HG02759 (cell line): Measurements from ENCODE around the gene ARMH1.
A peak's percentile ranks its signal among the peaks of the same experiment; 100 is the strongest.
"Not testable (repeated sequence)": the region's sequence is repeated elsewhere in the genome, so short reads cannot be mapped to it uniquely, and the experiment has no call there.

Source experiments
- ATAC-seq: cut with Tn5 transposase; IDR thresholded peaks from one replicate; pipeline ENCODE4 v1.9.1; 2021; ENCODE audit warnings: mild to moderate bottlenecking, moderate library complexity; ENCODE audit not compliant: unreplicated experiment

Gene ARMH1

DNA sequence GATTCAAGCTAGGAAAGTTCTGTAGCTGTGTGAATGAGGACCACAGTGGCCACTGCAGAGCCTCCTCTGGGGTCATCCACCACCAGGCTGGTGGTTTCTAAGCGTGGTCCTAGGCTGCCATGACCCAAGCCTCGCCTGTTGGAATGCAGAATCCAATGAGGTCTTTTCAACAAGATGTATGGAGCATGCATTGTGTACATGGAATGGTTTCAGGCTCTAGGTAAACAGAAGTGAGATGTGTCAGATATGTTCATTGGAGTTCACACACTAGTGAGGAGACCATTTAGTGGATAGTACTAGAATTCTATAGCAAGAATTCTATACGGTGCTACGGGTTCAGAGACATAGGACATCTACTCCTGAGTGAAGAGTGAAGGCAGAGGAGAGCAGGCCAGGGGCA is 45.8 kb downstream of the ARMH1 start:
- ATAC-seq, result no peak

DNA sequence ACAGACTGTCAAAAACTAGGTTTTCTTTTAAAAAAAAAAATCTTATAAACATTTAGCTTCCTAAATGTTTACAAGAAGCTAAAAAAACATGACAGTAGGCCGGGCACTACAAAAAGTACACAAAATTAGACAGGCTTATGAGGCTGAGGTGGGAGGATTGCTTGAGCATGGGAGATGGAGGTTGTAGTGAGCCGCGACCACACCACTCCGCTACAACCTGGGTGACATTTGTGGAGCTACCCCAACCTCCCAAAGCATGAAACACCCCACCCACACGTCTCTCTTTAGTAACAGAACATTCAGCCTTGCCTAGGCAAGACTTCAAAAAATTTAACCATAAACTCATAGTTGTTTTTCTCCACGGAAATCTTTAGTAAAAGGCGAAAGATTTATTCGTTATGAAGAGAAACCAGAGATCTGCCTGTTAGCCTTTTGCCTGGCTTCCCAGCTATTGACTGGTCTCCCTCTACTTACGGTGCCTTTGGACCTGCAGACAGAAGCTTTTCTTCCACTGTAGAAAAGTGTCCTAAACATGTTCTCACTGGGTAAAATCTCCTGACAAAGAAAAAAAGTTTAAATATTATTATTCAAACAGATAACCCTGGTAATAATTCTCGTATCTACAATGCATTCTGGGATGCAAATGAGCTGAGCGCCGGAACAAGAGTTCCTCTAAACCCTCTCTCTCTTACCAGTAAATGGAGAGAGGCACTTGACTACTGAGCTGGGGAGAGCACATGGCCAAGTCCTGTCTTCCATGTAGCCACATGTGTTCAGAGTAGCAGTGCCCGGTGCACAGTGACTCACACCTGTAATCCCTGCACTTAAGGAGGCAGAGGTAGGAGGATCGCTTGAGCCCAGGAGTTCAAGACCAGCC is 47.2 kb downstream of the ARMH1 start:
- peak; percentile 74 for ATAC-seq

DNA sequence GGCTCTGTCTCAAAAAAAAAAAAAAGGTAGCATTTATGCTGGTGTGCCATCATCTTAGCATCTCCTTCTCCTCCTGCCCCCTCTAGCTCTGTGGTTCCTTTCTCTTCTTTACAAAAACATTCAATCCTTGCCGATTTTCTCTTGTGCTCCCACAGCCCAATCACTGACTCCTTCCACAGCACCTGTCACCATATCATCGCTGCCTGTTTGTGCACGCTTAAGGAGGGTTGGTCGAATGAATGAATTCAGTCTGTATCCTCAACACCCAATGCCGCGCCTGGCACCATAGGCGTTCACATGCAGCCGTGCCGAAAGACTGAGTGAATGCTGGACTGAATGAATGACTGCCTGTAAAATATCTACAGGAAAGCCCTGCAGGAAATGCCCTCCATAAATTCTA is 48.5 kb downstream of the ARMH1 start:
- no peak for ATAC-seq

DNA sequence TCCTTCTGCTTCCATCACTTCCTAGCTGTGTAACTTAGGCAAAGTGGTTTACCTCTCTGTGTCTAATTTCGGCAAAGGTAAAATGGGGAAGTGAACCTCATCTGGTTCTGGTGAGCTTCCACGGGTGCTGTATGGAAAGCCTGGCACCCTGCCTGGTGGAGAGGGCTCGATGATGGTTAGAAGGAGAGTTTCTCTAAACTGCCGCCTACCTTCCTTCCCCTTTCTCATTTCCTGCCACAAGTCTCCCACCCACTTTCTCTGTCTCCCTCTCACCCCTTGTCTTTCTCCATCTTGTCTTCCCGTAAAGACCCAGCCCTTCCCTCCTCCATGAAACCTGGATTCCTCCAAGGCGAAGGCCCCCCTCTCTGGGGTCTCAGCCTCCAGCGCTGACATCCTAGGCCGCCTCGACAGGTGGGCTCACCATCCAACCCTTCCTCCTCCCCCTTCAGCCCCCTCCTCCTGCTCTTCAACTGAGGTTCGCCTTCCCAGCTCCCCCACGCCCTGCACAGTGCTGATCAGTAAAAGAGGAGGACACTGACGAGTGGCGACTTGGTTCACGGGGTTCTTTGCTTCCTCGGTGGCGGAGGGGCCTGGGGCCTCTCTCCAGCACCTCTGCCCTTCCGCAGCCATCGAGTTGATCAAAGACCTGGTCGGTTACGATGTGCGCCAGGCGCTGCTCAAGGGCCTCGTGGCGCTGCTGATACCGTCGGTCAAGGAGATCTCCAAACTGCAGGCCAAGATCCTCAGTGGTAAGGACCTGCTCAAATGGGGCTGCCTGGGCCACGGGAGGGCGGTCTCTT is 49.2 kb downstream of the ARMH1 start:
- ATAC-seq, result no peak

DNA sequence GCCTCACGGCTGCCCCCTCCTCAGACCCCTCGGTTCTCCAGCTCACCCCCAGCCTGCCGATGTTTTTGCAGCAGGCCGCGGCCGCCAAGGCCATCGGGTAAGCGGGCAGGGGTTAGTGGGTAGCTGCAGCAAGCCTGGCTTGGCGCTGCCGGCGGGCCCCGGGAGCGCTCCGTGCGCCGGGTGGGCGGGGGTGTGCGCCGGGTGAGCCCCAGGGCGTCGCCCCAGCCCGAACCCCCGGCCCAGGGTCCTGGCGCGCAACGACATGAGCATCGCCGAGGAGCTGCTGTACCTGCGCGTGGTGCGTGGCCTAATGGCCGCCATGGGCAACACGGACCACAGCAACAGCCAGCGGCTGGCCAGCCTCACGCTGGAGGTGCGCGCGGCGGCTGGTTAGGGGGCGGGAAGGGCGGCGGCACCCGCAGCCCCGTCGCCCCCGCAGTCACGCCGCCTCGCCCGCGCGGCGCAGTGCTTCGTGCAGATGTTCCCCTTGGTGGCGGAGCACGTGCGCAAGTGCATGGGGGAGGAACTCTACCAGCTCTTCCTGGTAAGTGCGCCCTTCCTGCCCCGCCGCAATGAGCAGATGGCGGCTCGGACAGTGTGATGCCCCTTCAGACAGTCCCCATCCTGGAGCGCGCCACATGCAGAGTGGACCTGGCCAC is 49.9 kb downstream of the ARMH1 start:
- ATAC-seq, result no peak

DNA sequence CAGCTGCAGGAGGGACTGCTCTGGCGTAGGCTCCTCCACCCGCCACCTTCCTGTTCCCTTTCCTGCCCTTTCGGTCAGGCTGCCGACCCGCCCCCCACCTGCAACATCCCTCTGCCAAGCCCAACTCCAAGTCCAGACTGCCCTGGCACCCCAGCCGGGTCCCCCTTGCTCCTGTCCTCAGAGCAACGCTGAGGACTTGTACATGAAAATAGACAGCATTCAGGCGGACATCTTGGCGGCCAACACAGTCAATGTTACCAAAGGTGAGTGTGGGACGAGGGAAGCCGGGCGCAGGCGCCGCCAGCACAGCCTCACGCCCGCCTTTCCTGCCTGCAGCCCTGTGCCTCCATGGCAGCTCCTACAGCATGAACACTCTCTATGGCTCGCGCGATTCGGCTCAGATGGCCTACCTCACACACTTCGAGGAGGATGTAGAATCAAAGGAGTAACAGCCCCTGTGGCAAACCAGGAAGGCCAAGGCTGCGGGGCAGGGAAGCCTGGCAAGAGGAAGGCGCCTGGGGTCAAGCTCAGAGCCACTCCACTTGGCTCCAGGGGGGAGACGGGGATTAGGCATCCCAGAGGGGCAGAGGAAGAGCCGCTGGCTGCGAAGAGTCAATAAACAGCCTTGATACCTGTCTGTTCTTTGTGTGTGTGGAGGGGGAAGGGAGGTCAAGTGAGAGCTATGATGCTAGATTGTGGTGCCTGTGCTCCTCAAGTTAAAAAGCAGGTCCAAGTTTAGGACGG is 50.6 kb downstream of the ARMH1 start:
- ATAC-seq, result no peak

DNA sequence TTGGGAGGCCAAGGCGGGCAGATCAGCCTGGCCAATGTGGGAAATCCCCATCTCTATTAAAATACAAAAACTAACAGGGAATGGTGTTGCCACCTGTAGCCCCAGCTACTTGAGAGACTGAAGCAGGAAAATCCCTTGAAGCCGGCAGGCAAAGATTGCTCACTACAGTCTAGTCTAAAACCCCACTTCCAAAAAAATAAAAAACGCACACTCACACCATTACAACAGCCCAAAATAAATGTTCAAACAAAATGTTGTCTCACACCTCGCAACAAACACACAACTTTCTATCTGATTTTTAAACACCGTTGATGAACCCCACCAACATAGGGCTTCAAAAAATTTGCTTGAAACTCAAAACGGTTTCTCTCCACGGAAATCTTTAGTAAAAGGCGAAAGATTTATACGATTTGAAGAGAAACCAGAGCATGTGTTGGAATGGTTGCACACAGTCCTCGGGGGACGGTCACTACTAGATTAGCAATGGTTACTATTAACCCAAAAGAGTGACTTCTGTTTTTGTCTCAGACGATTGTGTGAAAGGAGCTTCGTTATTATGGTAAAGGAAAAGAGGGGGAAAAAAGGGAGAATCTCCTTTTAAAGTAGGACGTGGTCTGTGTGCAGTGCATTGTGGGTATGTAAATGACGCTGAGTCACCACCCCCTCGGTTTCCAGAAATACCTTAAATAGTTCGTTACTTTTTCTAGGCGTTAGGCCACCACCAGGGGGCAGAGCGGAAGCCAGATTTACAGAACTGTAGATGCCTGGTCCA is 56.4 kb downstream of the ARMH1 start, which contains the start of gene RNU5D-1:
Gene RNU5D-1 (minus strand): TSS at position 430 of the 772 bp plus-strand sequence.
- peak; percentile 67 for ATAC-seq

DNA sequence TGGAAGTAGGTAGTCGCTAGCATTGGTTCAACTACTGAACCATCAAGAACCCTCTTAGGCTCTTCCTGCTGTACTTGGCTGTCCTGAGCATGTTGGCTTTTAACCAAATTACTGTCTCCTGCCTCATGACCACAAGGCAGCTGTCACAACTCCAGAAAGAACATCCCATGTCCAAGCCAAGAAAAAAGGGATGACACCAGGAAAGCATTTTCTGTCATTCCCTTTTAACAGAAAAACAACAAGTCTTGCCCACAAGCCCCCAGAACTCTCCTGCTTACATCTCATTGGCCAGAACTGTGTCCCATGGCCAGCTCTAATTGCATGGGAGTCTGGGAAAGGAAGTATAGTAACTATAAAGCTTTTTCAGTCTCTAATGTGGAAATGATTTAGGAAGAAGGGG is 58.9 kb downstream of the ARMH1 start:
- ATAC-seq, result no peak

DNA sequence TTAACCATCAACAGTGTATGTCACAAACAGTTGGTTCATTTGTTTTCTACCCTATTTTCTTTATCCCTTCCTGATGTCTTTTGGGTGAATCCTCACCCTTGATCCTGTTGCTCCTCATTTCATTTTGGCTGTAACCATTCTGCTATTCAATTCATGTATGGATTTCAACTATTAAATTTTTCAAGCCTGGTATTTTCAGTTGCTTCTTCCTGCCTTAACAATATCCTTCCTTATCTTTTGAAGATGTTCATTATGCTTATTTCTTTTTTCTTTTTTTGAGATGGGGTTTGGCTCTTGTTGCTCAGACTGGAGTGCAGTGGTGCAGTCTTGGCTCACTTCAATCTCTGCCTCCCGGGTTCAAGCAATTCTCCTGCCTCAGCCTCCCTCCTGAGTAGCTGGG is 59.3 kb downstream of the ARMH1 start:
- no peak for ATAC-seq

DNA sequence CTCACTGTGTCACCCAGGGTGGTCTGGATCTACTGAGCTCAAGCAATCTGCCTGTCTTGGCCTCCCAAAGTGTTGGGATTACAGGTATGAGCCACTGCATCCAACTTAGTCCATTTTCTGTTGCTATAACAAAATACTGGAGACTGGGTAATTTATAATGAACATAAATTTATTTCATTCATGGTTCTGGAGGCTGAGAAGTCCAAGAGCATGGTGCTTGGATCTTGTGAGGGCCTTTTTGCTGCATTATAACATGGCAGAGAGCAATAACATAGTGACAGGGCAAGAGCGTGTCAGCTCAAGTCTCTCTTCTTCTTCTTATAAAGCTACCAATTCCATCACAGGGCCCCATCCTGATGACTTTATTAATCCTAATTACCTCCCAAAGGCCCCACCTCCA is 61.5 kb downstream of the ARMH1 start:
- ATAC-seq, result no peak

DNA sequence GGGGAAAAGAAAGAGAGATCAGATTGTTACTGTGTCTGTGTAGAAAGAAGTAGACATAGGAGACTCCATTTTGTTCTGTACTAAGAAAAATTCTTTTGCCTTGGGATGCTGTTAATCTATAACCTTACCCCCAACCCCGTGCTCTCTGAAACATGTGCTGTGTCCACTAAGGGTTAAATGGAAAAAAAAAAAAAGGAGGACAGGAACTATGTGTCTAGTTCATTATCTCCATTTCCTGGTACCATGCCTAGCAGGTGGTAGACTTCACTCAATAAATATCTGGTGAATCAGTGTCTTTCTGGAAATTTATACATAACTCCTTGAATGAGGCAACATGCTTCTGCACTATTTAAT is 64.4 kb downstream of the ARMH1 start:
- ATAC-seq, result not testable (repeated sequence)

DNA sequence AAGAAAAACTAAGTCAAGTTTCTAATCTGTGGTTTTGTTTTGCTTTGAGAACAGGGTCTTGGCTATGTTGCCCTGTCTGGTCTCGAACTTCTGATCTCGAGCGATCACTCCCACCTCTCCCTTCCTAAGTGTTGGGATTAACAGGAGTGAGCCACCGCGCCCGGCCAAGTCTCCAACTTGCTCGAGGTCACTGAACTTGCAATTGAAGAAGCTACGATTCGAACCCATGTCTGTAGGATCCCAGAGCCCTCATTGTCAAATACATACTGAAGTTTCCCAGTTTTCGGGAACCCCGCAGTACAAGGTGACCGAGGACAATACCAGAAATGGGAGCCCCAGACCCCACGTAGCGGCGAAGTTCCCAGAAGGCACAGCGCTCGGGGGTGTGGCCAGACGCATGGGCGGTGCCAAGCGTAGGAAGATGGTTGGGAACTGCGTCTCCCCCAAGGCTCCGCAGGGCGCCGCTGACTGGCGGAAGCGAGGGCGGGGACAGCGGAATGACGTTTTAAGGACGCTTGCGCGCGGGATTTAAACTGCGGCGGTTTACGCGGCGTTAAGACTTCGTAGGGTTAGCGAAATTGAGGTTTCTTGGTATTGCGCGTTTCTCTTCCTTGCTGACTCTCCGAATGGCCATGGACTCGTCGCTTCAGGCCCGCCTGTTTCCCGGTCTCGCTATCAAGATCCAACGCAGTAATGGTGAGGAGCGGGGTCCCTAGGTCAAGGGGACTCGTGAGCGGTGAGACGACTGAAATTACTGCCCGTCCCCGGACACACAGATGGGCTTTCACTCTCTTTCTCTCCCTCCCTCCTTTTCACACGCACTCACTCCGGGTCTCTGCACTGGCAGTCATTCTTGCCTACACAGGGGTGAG is 65.0 kb downstream of the ARMH1 start, which contains the start of gene KIF2C:
Gene KIF2C (plus strand): TSS at position 531 of the 872 bp plus-strand sequence. CDS start 96 bp downstream, at position 627.
- ATAC-seq, result peak; percentile 98

DNA sequence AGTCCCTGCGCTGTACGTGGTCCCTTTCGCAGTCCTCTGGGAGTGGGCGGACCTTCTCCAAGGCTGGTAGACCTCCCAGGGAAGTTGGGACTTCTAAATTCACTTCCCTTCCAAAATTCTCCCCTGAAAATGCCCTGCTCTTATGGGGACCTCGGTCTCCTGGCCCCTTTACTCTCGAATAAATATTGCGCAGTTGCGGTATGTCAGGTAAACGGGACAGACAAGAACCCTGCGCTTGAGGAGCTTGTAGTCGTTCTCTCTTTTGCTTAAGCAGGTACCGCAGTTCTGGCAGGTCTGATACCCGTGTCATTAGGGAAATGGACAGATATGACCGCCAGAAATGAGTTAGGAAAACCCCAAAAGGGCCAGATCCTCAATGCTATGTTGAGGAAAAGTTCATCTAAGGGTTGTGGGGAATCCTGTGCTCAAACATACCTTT is 65.7 kb downstream of the ARMH1 start:
- ATAC-seq, result no peak

DNA sequence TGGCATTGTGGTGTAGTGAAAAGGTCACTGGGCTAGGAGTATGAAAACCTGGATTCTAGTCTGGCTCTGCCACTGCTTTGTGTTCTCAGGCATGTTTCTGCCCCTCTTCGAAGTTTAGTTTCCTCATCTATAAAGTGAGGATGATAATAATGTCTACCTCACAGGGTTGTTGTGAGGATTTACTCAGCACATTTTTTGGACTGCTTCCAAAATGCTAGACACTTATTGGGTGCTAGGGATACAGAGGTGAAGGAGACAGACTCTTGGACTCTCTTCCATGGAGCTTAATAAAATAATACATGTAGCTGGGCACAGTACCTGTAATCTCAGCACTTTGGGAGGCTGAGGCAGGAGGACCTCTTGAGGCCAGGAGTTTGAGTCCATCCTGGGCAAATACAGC is 68.7 kb downstream of the ARMH1 start:
- no peak for ATAC-seq

DNA sequence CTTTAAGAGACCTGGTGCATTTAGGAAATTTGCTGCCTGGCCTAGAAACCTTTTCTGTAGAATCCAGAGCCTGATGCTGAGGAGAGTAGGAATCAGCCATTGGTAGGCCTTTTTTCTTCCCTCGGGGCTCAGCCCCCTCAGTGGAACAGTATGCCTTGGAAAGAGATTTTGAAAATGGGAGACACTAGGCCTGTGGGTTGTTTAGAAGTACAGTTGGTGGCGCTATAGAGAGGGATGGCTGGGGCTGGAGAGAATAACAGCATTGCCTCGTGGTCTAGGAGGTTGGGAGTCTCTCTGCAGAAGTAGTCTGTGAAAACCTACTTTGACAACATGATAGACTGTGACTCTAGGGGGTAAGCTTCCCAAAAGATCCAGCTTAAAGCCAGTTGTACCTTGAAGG is 73.4 kb downstream of the ARMH1 start:
- ATAC-seq, result no peak

DNA sequence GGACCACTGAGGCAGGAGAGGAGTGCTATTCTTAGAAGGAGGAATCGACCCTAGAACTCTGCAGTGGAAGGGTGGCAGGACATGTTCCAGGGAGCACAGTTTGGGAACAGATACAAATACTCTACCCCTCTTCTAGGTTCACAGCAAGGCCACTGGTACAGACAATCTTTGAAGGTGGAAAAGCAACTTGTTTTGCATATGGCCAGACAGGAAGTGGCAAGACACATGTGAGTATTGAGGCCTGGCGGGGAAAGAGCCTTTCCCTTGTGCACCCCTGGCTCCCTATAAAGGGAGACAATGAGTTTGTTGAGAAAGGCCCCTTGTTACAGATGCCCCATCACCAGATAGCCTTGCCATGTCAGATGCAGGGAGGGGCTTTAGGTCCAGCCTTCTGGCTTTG is 82.9 kb downstream of the ARMH1 start:
- peak; percentile 52 for ATAC-seq

DNA sequence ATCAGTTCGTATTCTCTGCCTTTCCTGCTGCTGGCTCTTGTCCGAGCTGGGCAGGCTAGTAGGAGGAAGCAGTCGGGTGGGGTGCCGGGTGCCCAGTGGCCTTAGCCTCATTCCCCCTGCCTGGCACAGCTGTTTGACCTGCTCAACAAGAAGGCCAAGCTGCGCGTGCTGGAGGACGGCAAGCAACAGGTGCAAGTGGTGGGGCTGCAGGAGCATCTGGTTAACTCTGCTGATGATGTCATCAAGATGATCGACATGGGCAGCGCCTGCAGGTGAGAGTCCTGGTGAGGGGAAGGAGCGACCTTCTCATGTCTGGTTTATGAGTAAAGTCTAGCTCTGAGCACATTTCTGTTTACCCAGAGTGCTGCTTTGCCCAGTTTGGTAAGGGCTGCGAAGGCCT is 84.6 kb downstream of the ARMH1 start:
- no peak for ATAC-seq

DNA sequence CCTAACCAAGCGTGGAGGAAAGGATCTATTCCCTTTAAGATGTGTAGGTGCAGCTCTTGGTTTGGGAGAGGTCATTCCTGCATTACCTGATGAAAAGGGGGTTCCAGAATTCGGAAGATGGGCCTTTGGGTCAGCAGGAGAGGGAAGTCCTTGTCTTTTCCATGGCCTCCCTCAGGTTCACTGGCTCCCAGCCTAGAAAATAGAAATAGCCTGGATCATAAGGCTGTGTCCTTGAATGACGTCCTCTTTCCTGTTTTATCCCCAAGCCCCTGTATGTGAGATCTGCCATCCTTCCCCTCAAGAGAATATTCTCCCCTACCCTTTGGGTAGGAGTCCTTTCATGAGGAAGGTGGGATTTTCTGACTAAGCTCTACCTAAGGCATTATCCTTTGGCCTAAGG is 86.4 kb downstream of the ARMH1 start:
- no peak for ATAC-seq

DNA sequence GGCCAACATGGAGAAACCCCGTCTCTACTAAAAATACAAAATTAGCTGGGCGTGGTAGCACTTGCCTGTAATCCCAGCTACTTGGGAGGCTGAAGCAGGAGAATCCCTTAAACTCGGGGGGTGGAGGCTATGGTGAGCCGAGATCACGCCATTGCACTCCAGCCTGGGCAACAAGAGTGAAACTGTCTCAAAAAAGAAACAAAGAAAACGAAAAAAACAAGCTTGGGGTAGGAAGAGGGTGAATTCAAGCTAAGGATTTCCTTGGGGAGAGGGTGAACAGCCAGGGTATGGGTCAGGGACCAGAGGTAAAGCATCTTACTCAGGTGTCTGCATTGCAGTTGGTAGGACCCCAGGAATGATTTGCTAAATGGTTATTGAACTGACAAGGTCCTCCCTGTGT is 91.9 kb downstream of the ARMH1 start:
- ATAC-seq, result not testable (repeated sequence)
